GM21381 (cell line): ENCODE data around the gene PTPN4.
"Not testable (repeated sequence)": the region's sequence is repeated elsewhere in the genome, so short reads cannot be mapped to it uniquely, and the experiment has no call there.

Source experiments
- ATAC-seq: cut with Tn5 transposase; IDR thresholded peaks from one replicate; pipeline ENCODE4 v1.9.1; 2021; ENCODE audit warnings: mild to moderate bottlenecking, moderate library complexity; ENCODE audit not compliant: unreplicated experiment

Gene PTPN4

GRCh38 chr2:119764832-119765231 lies 5.1 kb downstream of the PTPN4 start:
- no peak for ATAC-seq

- ATAC-seq: no peak
Measured at GRCh38 chr2:119765433-119766002, 5.8 kb downstream of the PTPN4 start.

- ATAC-seq: no peak
Measured at GRCh38 chr2:119766944-119767343, 7.2 kb downstream of the PTPN4 start.

- no peak for ATAC-seq
Measured at GRCh38 chr2:119768742-119769141, 9.0 kb downstream of the PTPN4 start.

GRCh38 chr2:119769645-119770044 lies 9.9 kb downstream of the PTPN4 start:
- no peak for ATAC-seq

GRCh38 chr2:119771331-119771730 lies 11.6 kb downstream of the PTPN4 start:
- ATAC-seq: no peak

- no peak for ATAC-seq
Measured at GRCh38 chr2:119772128-119772527, 12.4 kb downstream of the PTPN4 start.

- no peak for ATAC-seq
Measured at GRCh38 chr2:119772767-119773166, 13.0 kb downstream of the PTPN4 start.

GRCh38 chr2:119774026-119774425 lies 14.3 kb downstream of the PTPN4 start:
- no peak for ATAC-seq

GRCh38 chr2:119775102-119775501 lies 15.4 kb downstream of the PTPN4 start:
- ATAC-seq: no peak

- ATAC-seq: no peak
Measured at GRCh38 chr2:119782308-119783027, 22.7 kb downstream of the PTPN4 start.

- ATAC-seq: no peak
Measured at GRCh38 chr2:119784876-119785275, 25.2 kb downstream of the PTPN4 start.

GRCh38 chr2:119786295-119786694 lies 26.6 kb downstream of the PTPN4 start:
- no peak for ATAC-seq

GRCh38 chr2:119788752-119789151 lies 29.0 kb downstream of the PTPN4 start:
- ATAC-seq: no peak

- no peak for ATAC-seq
Measured at GRCh38 chr2:119790466-119790865, 30.7 kb downstream of the PTPN4 start.

- no peak for ATAC-seq
Measured at GRCh38 chr2:119792907-119793312, 33.2 kb downstream of the PTPN4 start.

- ATAC-seq: no peak
Measured at GRCh38 chr2:119794237-119794636, 34.5 kb downstream of the PTPN4 start.

- ATAC-seq: no peak
Measured at GRCh38 chr2:119795309-119796303, 35.9 kb downstream of the PTPN4 start.

GRCh38 chr2:119800376-119800902 lies 40.7 kb downstream of the PTPN4 start:
- ATAC-seq: no peak

- ATAC-seq: no peak
Measured at GRCh38 chr2:119801040-119801439, 41.3 kb downstream of the PTPN4 start.

- ATAC-seq: not testable (repeated sequence)
Measured at GRCh38 chr2:119801989-119802388, 42.3 kb downstream of the PTPN4 start.
